CD14-positive monocyte (primary cell): ENCODE data around the gene MINPP1. TPM values are rescaled to one million over a fixed set of nuclear protein-coding genes. Genes with fewer than 3 reads are reported as not detected.
A peak's percentile ranks its signal among the peaks of the same experiment; 100 is the strongest.

Experiments used
- DNase-seq, 3 donors: peaks; one replicate each; pipeline ENCODE4 v3.0.0-alpha.2; 2011 to 2022
- H2AFZ ChIP-seq: 2 replicates; pipeline ENCODE4 v1.6.0; 2012; ENCODE audit warnings: mild to moderate bottlenecking, low read depth, low read length, inconsistent platforms; ENCODE audit not compliant: insufficient read depth, poor library complexity, severe bottlenecking
- H3K27ac ChIP-seq, 2 donors: 1 replicate in 1 of 2; 2 replicates in 1 of 2; pipeline ENCODE4 v1.5.1; 2012 to 2013; ENCODE audit warnings: low read length in 2 of 2, control low read depth in 1 of 2, inconsistent platforms in 1 of 2, low read depth in 1 of 2, mild to moderate bottlenecking in 1 of 2
- H3K27me3 ChIP-seq, 2 donors: one replicate each; pipeline versions ENCODE4 v1.6.0 to v1.6.1; 2011 to 2013; ENCODE audit warnings: low read length in 2 of 2; ENCODE audit not compliant: control insufficient read depth in 2 of 2, insufficient read depth in 2 of 2
- H3K36me3 ChIP-seq, 2 donors: replicated peaks in 1 of 2; 1 replicate in 1 of 2; 2 replicates in 1 of 2; pipeline versions ENCODE4 v1.5.1 to v1.6.1; 2012 to 2013; ENCODE audit warnings: low read length in 2 of 2, control low read depth in 1 of 2, inconsistent platforms in 1 of 2, mild to moderate bottlenecking in 1 of 2; ENCODE audit not compliant: insufficient read depth in 2 of 2, control insufficient read depth in 1 of 2
- H3K4me1 ChIP-seq, 2 donors: 1 replicate in 1 of 2; 2 replicates in 1 of 2; pipeline versions ENCODE4 v1.5.1 to v1.6.1; 2012 to 2013; ENCODE audit warnings: low read length in 2 of 2, control low read depth in 1 of 2, inconsistent platforms in 1 of 2, mild to moderate bottlenecking in 1 of 2, moderate library complexity in 1 of 2; ENCODE audit not compliant: insufficient read depth in 2 of 2, control insufficient read depth in 1 of 2
- H3K4me2 ChIP-seq: replicated peaks from 2 replicates; pipeline ENCODE3; 2012; ENCODE audit warnings: low read length, moderate library complexity, mild to moderate bottlenecking; ENCODE audit not compliant: poor library complexity, severe bottlenecking; ENCODE audit errors: extremely low read depth
- H3K4me3 ChIP-seq, 3 experiments: fragments of 200-600 bp in 1 of 3; sonication (generic) in 1 of 3; replicated peaks in 1 of 3; 1 replicate in 2 of 3; 2 replicates in 1 of 3; pipeline ENCODE4 v1.5.1; 2011 to 2013; ENCODE audit warnings: low read length in 3 of 3, mild to moderate bottlenecking in 3 of 3, control low read depth in 2 of 3, low read depth in 2 of 3, inconsistent platforms in 1 of 3, moderate library complexity in 1 of 3
- H3K79me2 ChIP-seq: 2 replicates; pipeline ENCODE4 v1.6.0; 2012; ENCODE audit warnings: mild to moderate bottlenecking, control low read depth, inconsistent platforms, low read length, moderate library complexity; ENCODE audit not compliant: insufficient read depth
- H3K9ac ChIP-seq: 2 replicates; pipeline ENCODE4 v1.6.0; 2017; ENCODE audit warnings: low read length, mild to moderate bottlenecking; ENCODE audit not compliant: insufficient read depth, poor library complexity, severe bottlenecking
- H3K9me3 ChIP-seq, 2 donors: replicated peaks in 1 of 2; 1 replicate in 1 of 2; 2 replicates in 1 of 2; pipeline versions ENCODE4 v1.5.1 to v1.6.1; 2012 to 2013; ENCODE audit warnings: low read length in 2 of 2, control low read depth in 1 of 2; ENCODE audit not compliant: control insufficient read depth in 1 of 2, insufficient read depth in 1 of 2
- H4K20me1 ChIP-seq: 2 replicates; pipeline ENCODE4 v1.6.0; 2012; ENCODE audit warnings: mild to moderate bottlenecking, low read length, control low read depth, moderate library complexity; ENCODE audit not compliant: insufficient read depth
- H3K27ac Mint-ChIP-seq, 7 donors: one replicate each; pipeline ENCODE4 v1.8.0; 2020; ENCODE audit warnings: mild to moderate bottlenecking in 7 of 7, mixed read lengths in 7 of 7, moderate library complexity in 6 of 7, inconsistent platforms in 2 of 7
- H3K27me3 Mint-ChIP-seq, 3 donors: one replicate each; pipeline ENCODE4 v1.8.0; 2021 to 2022; ENCODE audit warnings: low read depth in 3 of 3, mild to moderate bottlenecking in 3 of 3, mixed read lengths in 3 of 3, moderate library complexity in 3 of 3, inconsistent platforms in 1 of 3
- H3K36me3 Mint-ChIP-seq, 2 donors: one replicate each; pipeline ENCODE4 v1.8.0; 2020; ENCODE audit warnings: mixed read lengths in 2 of 2, inconsistent platforms in 1 of 2, mild to moderate bottlenecking in 1 of 2
- H3K4me1 Mint-ChIP-seq: one replicate; pipeline ENCODE4 v1.8.0; 2020; ENCODE audit warnings: mild to moderate bottlenecking, mixed read lengths
- H3K4me3 Mint-ChIP-seq, 2 donors: one replicate each; pipeline ENCODE4 v1.8.0; 2020; ENCODE audit warnings: mild to moderate bottlenecking in 2 of 2, mixed read lengths in 2 of 2, moderate library complexity in 1 of 2
- H3K9me3 Mint-ChIP-seq, 7 donors: one replicate each; pipeline ENCODE4 v1.8.0; 2020 to 2022; ENCODE audit warnings: mixed read lengths in 7 of 7, mild to moderate bottlenecking in 6 of 7, moderate library complexity in 6 of 7, inconsistent platforms in 2 of 7
- CTCF ChIP-seq: fragments of 200-600 bp; IDR thresholded peaks from one replicate; pipeline ENCODE4 v1.8.0; 2022; ENCODE audit warnings: antibody characterized with exemption, mild to moderate bottlenecking
- WGBS: methylation state at CpG from one replicate; pipeline ENCODE4 v1.1.5; 2013; ENCODE audit warnings: missing lambda C conversion rate; ENCODE audit not compliant: insufficient coverage; 5-methylcytosine and 5-hydroxymethylcytosine counted together
- intact Hi-C, 2 donors: fragments of 100-400 bp; cut with micrococcal nuclease; formaldehyde crosslinking; loops; one replicate each; pipeline versions ENCODE4 v1.15.0 to v1.15.1; 2023
- polyA plus RNA-seq, 3 donors: library from polyadenylated mRNA; depleted of rRNA in 1 of 3; unstranded in 2 of 3; stranded (reverse) in 1 of 3; fragments of 300-500 nt in 2 of 3; fragments of >200 nt in 1 of 3; fragmentation: Illumina TruSeq in 2 of 3; gene quantifications; 1 replicate in 2 of 3; 2 replicates in 1 of 3; pipeline ENCODE4 v1.2.3, GENCODE V29; 2012 to 2021

MINPP1 gene
- polyA plus RNA-seq, 3 donors: 1.7 to 9.7 (median 9.0) TPM

DNA sequence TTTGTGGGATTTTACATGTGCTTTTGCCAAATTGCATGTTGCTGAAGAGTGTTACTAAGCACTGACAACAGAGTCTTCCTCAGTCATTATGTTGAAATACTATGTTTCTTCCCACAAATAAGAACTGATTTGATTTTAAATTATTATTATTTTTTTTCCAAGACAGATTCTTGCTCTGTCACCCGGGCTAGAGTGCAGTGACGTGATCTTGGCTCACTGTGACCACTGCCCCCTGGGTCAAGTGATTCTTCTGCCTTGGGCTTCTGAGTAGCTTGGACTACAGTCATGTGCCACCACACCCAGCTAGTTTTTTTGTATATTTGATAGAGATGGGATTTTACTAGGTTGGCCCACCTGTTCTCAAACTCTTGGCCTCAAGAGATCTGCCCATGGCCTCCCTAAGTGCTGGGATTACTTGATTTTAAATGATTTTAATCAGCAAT lies 42.3 kb downstream of the MINPP1 start:
- peaks cover 0 to under 1% (median 0%) of the 10 kb centered on the region in 3 donors for H3K27me3 Mint-ChIP-seq
- peak overlapping the region in 1 of 2 donors; percentile 48 for H3K27ac ChIP-seq
- H3K4me1 ChIP-seq: peaks cover 16 to 17% of the 10 kb centered on the region in 2 donors

DNA sequence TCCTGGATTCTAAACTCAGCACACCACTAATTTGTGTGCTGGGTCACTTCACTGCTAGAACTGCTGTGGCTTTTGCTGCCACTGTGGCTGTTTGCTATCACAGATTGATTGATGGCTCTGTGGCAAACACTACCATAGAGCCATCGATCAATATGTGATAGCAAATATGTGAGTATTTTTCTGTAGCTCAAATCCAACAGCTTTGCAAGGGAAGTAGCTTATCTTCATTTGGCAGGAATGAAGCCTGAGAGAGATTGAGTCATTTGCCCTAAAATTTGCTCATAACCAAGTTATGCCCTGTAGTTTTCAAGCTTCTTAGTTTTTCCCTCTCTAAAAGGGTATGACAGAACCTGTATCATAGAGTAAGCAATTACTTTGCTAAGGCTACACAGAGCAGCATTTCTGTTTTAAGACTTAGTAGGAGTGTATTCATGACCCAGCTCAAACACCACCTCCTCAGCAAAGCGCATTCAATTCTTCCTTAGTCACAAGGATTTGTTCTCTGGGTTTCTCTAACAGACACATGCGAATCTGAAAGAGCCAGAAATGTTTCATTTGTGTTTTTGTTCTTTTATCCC lies 43.1 kb downstream of the MINPP1 start:
- no peak overlapping the region for H2AFZ ChIP-seq
- H3K4me1 ChIP-seq: peaks cover 16 to 17% of the 10 kb centered on the region in 2 donors
- intact Hi-C loops: no loop called here
- Mint-ChIP-seq H3K4me1 (peaks cover 22% of the 10 kb centered on the region), H3K4me3 (no peak overlapping the region), H3K36me3 (peaks cover 19% of the 10 kb centered on the region in 2 donors), H3K27me3 (peaks cover 0 to 1% (median 0%) of the 10 kb centered on the region in 3 donors), H3K27ac (peak overlapping the region in 1 of 7 donors; percentile 32), H3K9me3 (peaks cover 5 to 13% (median 6%) of the 10 kb centered on the region in 7 donors)
- peaks cover 10 to 15% of the 10 kb centered on the region in 2 donors for H3K36me3 ChIP-seq
- no peak overlapping the region for H3K4me2 ChIP-seq
- no peak overlapping the region for H3K4me3 ChIP-seq
- H4K20me1 ChIP-seq: no peaks in the 10 kb centered on the region
- peaks cover 6 to 12% of the 10 kb centered on the region in 2 donors for H3K9me3 ChIP-seq
- DNase-seq: no peak
- H3K9ac ChIP-seq: no peak overlapping the region
- TF ChIP-seq CTCF: no peak
- no peaks in the 10 kb centered on the region for H3K27me3 ChIP-seq
- no CpG with 5 or more reads among the region's 3 CpGs for WGBS
- H3K27ac ChIP-seq: no peak overlapping the region
- H3K79me2 ChIP-seq: no peaks in the 10 kb centered on the region

More for the DNA sequence above, 42.3 kb downstream of the MINPP1 start:
- Mint-ChIP-seq H3K9me3 (peaks cover 9 to 18% (median 13%) of the 10 kb centered on the region in 7 donors), H3K27ac (peak overlapping the region in 4 of 7 donors; percentile 19 to 87 (median 56)), H3K4me1 (peaks cover 22% of the 10 kb centered on the region), H3K4me3 (no peak overlapping the region), H3K36me3 (peaks cover 19 to 23% of the 10 kb centered on the region in 2 donors)
- no peak overlapping the region for H3K9ac ChIP-seq
- peaks cover 1 to 15% of the 10 kb centered on the region in 2 donors for H3K36me3 ChIP-seq
- no peaks in the 10 kb centered on the region for H3K79me2 ChIP-seq
- TF ChIP-seq CTCF: no peak
- H3K9me3 ChIP-seq: peaks cover 10 to 20% of the 10 kb centered on the region in 2 donors
- no peak overlapping the region for H3K4me2 ChIP-seq
- H4K20me1 ChIP-seq: no peaks in the 10 kb centered on the region
- H2AFZ ChIP-seq: no peak overlapping the region
- WGBS: no CpG with 5 or more reads among the region's 2 CpGs
- intact Hi-C loops: no loop called here
- H3K27me3 ChIP-seq: no peaks in the 10 kb centered on the region
- DNase-seq: peak in 2 of 3 donors; percentile 18 to 21
- no peak overlapping the region for H3K4me3 ChIP-seq
